Naive thymus-derived CD4-positive, alpha-beta T cell (primary cell): ENCODE results near the gene CDK14. TPM values are rescaled to one million over a fixed set of nuclear protein-coding genes. Genes with fewer than 3 reads are reported as not detected.

Source experiments
- ATAC-seq: fragments of 150-1000 bp; cut with Tn5 transposase; 2 replicates; pipeline ENCODE4 v1.10.0; 2021; ENCODE audit warnings: mild to moderate bottlenecking, moderate library complexity
- CTCF ChIA-PET: fragments of 350-600 bp; sonication (Branson Sonifier 250); formaldehyde crosslinking; loops from one replicate; lab custom pipeline; 2021; ENCODE audit warnings: antibody characterized with exemption; lab: Charles Lee
- POLR2A ChIA-PET: fragments of 350-600 bp; sonication (Branson Sonifier 250); formaldehyde crosslinking; loops from one replicate; lab custom pipeline; 2021; ENCODE audit warnings: antibody characterized with exemption, inconsistent platforms; lab: Charles Lee
- DNase-seq, 9 donors: peaks; one replicate each; pipeline versions ENCODE4 v3.0.0 to v3.0.0-alpha.2; 2020 to 2022; ENCODE audit warnings: mixed read lengths in 1 of 9
- H3K27ac ChIP-seq: one replicate; pipeline ENCODE4 v1.7.0; 2013; ENCODE audit warnings: mild to moderate bottlenecking, low read depth, low read length, moderate library complexity
- H3K27me3 ChIP-seq, 2 donors: one replicate each; pipeline ENCODE4 v1.7.0; 2013; ENCODE audit warnings: low read length in 2 of 2, mild to moderate bottlenecking in 2 of 2, moderate library complexity in 2 of 2; ENCODE audit not compliant: control insufficient read depth in 2 of 2, insufficient read depth in 2 of 2
- H3K36me3 ChIP-seq, 3 experiments: 1 replicate in 2 of 3; 2 replicates in 1 of 3; pipeline ENCODE4 v1.7.0; 2013; ENCODE audit warnings: low read length in 3 of 3, mild to moderate bottlenecking in 3 of 3, moderate library complexity in 1 of 3; ENCODE audit not compliant: insufficient read depth in 3 of 3, control insufficient read depth in 2 of 3
- H3K4me1 ChIP-seq, 2 donors: one replicate each; pipeline ENCODE4 v1.7.0; 2013; ENCODE audit warnings: low read length in 2 of 2, mild to moderate bottlenecking in 2 of 2, moderate library complexity in 1 of 2; ENCODE audit not compliant: control insufficient read depth in 2 of 2, insufficient read depth in 2 of 2
- H3K4me3 ChIP-seq: 2 replicates; pipeline ENCODE4 v1.7.0; 2013; ENCODE audit warnings: mild to moderate bottlenecking, low read length
- H3K9me3 ChIP-seq, 3 experiments: 1 replicate in 2 of 3; 2 replicates in 1 of 3; pipeline ENCODE4 v1.7.0; 2013; ENCODE audit warnings: low read length in 3 of 3; ENCODE audit not compliant: control insufficient read depth in 2 of 3
- H3K27ac Mint-ChIP-seq, 9 donors: one replicate each; pipeline ENCODE4 v1.8.0; 2020 to 2022; ENCODE audit warnings: mixed read lengths in 9 of 9, mild to moderate bottlenecking in 8 of 9, moderate library complexity in 5 of 9, inconsistent platforms in 2 of 9
- H3K27me3 Mint-ChIP-seq, 5 donors: one replicate each; pipeline ENCODE4 v1.8.0; 2021 to 2022; ENCODE audit warnings: mixed read lengths in 5 of 5, mild to moderate bottlenecking in 1 of 5
- H3K36me3 Mint-ChIP-seq, 5 donors: one replicate each; pipeline ENCODE4 v1.8.0; 2020 to 2022; ENCODE audit warnings: mixed read lengths in 5 of 5, mild to moderate bottlenecking in 3 of 5, inconsistent platforms in 1 of 5
- H3K4me1 Mint-ChIP-seq, 7 donors: one replicate each; pipeline ENCODE4 v1.8.0; 2020 to 2022; ENCODE audit warnings: mixed read lengths in 7 of 7, mild to moderate bottlenecking in 3 of 7, inconsistent platforms in 1 of 7
- H3K4me3 Mint-ChIP-seq, 10 donors: one replicate each; pipeline ENCODE4 v1.8.0; 2020 to 2022; ENCODE audit warnings: mild to moderate bottlenecking in 10 of 10, mixed read lengths in 10 of 10, moderate library complexity in 6 of 10, inconsistent platforms in 2 of 10
- H3K9me3 Mint-ChIP-seq, 11 donors: one replicate each; pipeline ENCODE4 v1.8.0; 2020 to 2022; ENCODE audit warnings: mixed read lengths in 11 of 11, mild to moderate bottlenecking in 4 of 11, inconsistent platforms in 1 of 11, moderate library complexity in 1 of 11
- intact Hi-C, 2 donors: fragments of 100-400 bp; cut with micrococcal nuclease; formaldehyde crosslinking; loops; one replicate each; pipeline ENCODE4 v1.15.1; 2023
- polyA plus RNA-seq, 2 donors: library from polyadenylated mRNA; unstranded; fragments of 300-500 nt; fragmentation: Illumina TruSeq; gene quantifications; one replicate each; pipeline ENCODE4 v1.2.3, GENCODE V29; 2021
- total RNA-seq, 6 experiments: library from RNA in 5 of 6; stranded (reverse) in 5 of 6; gene quantifications; 1 replicate in 5 of 6; 2 replicates in 1 of 6; pipeline ENCODE4 v1.2.3 and lab custom pipeline; 2021 to 2026

CDK14 gene
- total RNA-seq (1 to 10 TPM in 3 of 5 experiments, under 1 TPM in 2; 0.05 to 9.9 (median 1.0) TPM), polyA plus RNA-seq (under 1 TPM in 1 of 2 donors, not detected in 1; 0.43 TPM), total RNA-seq (lab: John Stamatoyannopoulos, UW) (not detected)

GRCh38 chr7:90595801-90596670, at the start of gene CDK14:
TSS of gene CDK14 (plus strand) at chr7:90596321. CDS start at chr7:90596628, 307 bp downstream.
- CTCF ChIA-PET, result interaction anchor here (0.7 kb wide), 1 partner anchor 13 kb away, joined by 3 read pairs; no protein-coding TSS in a partner anchor
- peak; percentile 82 for ATAC-seq
- Mint-ChIP-seq H3K27ac (peak within 1 kb of the TSS in 1 of 9 donors; percentile 7), H3K4me3 (peak within 1 kb of the TSS; percentile 67 to 85 (median 79)), H3K36me3 (no peaks in the 10 kb centered on the region), H3K4me1 (peaks cover 4 to 25% (median 18%) of the 10 kb centered on the region in 7 donors), H3K27me3 (peaks cover 34 to 69% (median 56%) of the 10 kb centered on the region in 5 donors), H3K9me3 (peaks cover 0 to 3% (median 0%) of the 10 kb centered on the region in 11 donors)
- H3K4me3 ChIP-seq, result no peak within 1 kb of the TSS
- POLR2A ChIA-PET, result no interaction called here
- H3K27me3 ChIP-seq, result peaks cover 0 to 12% of the 10 kb centered on the region in 2 donors
- H3K9me3 ChIP-seq, result no peaks in the 10 kb centered on the region
- no peaks in the 10 kb centered on the region for H3K36me3 ChIP-seq
- no peak within 1 kb of the TSS for H3K27ac ChIP-seq
- H3K4me1 ChIP-seq, result peaks cover 0 to 8% of the 10 kb centered on the region in 2 donors
- intact Hi-C loops, result loop anchor here in 1 of 2 donors (1.0 kb wide), 1 partner anchor 141 kb away; no protein-coding TSS in a partner anchor
- DNase-seq, result peak in 3 of 9 donors; percentile 8 to 69 (median 40)

DNA sequence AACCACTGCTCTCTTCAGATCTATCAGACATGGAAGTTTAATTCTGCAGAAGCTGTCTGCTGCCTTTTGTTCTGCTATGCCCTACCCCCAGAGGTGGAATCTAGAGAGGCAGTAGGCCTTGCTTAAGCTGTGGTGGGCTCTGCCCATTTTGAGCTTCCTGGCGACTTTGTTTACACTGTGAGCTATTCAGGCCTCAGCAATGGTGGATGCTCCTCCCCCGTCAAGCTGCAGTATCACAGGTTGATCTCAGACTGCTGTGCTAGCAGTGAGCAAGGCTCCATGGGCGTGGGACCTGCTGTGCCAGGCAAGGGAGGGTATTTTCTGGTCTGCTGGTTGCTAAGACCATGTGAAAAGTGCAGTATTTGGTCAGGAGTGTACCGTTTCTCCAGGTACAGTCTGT, 45.1 kb upstream of the CDK14 start:
- Histone ChIP-seq H3K9me3 (no peaks in the 10 kb centered on the region), H3K27me3 (no peaks in the 10 kb centered on the region), H3K4me1 (no peaks in the 10 kb centered on the region), H3K36me3 (no peaks in the 10 kb centered on the region), H3K27ac (no peak overlapping the region), H3K4me3 (no peak overlapping the region)
- Mint-ChIP-seq H3K9me3 (peaks cover 0 to 8% (median 2%) of the 10 kb centered on the region in 11 donors), H3K4me3 (no peak overlapping the region), H3K36me3 (no peaks in the 10 kb centered on the region), H3K27me3 (peaks cover 0 to 34% (median 14%) of the 10 kb centered on the region in 5 donors), H3K4me1 (no peaks in the 10 kb centered on the region), H3K27ac (no peak overlapping the region)
- CTCF ChIA-PET, result no interaction called here
- intact Hi-C loops, result no loop called here
- ATAC-seq (no peak), DNase-seq (no peak)
- POLR2A ChIA-PET, result no interaction called here

- intact Hi-C loops, result no loop called here
- no peak overlapping the region for H3K27ac ChIP-seq
- ATAC-seq (no peak), DNase-seq (no peak)
- H3K4me3 ChIP-seq, result no peak overlapping the region
- peaks cover 0 to 8% (median 2%) of the 10 kb centered on the region in 11 donors for H3K9me3 Mint-ChIP-seq
- no peak overlapping the region for H3K27ac Mint-ChIP-seq
- no peaks in the 10 kb centered on the region for H3K36me3 ChIP-seq
- H3K36me3 Mint-ChIP-seq, result no peaks in the 10 kb centered on the region
- H3K27me3 Mint-ChIP-seq, result peaks cover 0 to 36% (median 17%) of the 10 kb centered on the region in 5 donors
- ChIA-PET CTCF (interaction anchor here (1.2 kb wide), 1 partner anchor 29 kb away, joined by 3 read pairs; no protein-coding TSS in a partner anchor), POLR2A (no interaction called here)
- no peak overlapping the region for H3K4me3 Mint-ChIP-seq
- H3K4me1 Mint-ChIP-seq, result no peaks in the 10 kb centered on the region
- H3K4me1 ChIP-seq, result no peaks in the 10 kb centered on the region
- no peaks in the 10 kb centered on the region for H3K27me3 ChIP-seq
- H3K9me3 ChIP-seq, result no peaks in the 10 kb centered on the region
These were observed 43.6 kb upstream of the CDK14 start for GRCh38 chr7:90552521-90552920.

GRCh38 chr7:90560730-90561129, 35.4 kb upstream of the CDK14 start:
- Mint-ChIP-seq H3K36me3 (no peaks in the 10 kb centered on the region), H3K27me3 (peaks cover 0 to 14% (median 4%) of the 10 kb centered on the region in 5 donors), H3K27ac (no peak overlapping the region), H3K9me3 (peaks cover 0 to 6% (median 0%) of the 10 kb centered on the region in 11 donors), H3K4me3 (no peak overlapping the region), H3K4me1 (no peaks in the 10 kb centered on the region)
- Histone ChIP-seq H3K4me3 (no peak overlapping the region), H3K36me3 (no peaks in the 10 kb centered on the region), H3K9me3 (no peaks in the 10 kb centered on the region), H3K27ac (no peak overlapping the region), H3K27me3 (no peaks in the 10 kb centered on the region), H3K4me1 (no peaks in the 10 kb centered on the region)
- DNase-seq, result no peak
- POLR2A ChIA-PET, result no interaction called here
- CTCF ChIA-PET, result no interaction called here
- ATAC-seq, result no peak
- intact Hi-C loops, result no loop called here

DNA sequence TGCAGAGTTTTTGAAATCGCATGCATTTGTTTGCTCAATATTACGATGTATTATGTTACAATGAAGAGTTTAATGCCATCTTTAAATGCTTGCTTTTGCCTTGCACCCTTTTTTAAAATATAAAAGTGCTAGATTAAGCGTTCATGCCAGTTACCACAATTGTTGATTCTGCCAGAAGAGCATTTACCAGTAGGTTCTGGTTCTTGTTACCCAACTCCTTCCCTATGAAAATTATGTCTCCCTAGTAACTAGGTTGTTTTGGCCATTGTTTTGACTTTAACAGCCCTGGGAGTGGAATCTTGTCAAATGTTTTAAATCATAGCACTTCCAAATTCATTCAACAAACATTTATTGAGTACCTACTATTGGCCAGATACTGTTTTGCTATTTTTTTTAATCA, 32.8 kb upstream of the CDK14 start:
- intact Hi-C loops, result no loop called here
- H3K27me3 ChIP-seq, result no peaks in the 10 kb centered on the region
- Mint-ChIP-seq H3K9me3 (peaks cover 0 to 8% (median 0%) of the 10 kb centered on the region in 11 donors), H3K27me3 (peaks cover 0 to 6% (median 0%) of the 10 kb centered on the region in 5 donors), H3K36me3 (no peaks in the 10 kb centered on the region), H3K4me3 (no peak overlapping the region), H3K27ac (no peak overlapping the region), H3K4me1 (no peaks in the 10 kb centered on the region)
- no peaks in the 10 kb centered on the region for H3K9me3 ChIP-seq
- H3K36me3 ChIP-seq, result no peaks in the 10 kb centered on the region
- no peaks in the 10 kb centered on the region for H3K4me1 ChIP-seq
- no peak overlapping the region for H3K4me3 ChIP-seq
- no peak overlapping the region for H3K27ac ChIP-seq
- ChIA-PET POLR2A (no interaction called here), CTCF (no interaction called here)
- no peak for ATAC-seq
- no peak for DNase-seq

GRCh38 chr7:90564455-90564854, 31.7 kb upstream of the CDK14 start:
- Mint-ChIP-seq H3K9me3 (peaks cover 0 to 8% (median 0%) of the 10 kb centered on the region in 11 donors), H3K4me1 (no peaks in the 10 kb centered on the region), H3K36me3 (no peaks in the 10 kb centered on the region), H3K27me3 (peaks cover 0 to 6% (median 0%) of the 10 kb centered on the region in 5 donors), H3K27ac (no peak overlapping the region), H3K4me3 (no peak overlapping the region)
- ATAC-seq (no peak), DNase-seq (no peak)
- ChIA-PET CTCF (no interaction called here), POLR2A (no interaction called here)
- Histone ChIP-seq H3K4me3 (no peak overlapping the region), H3K36me3 (no peaks in the 10 kb centered on the region), H3K27me3 (no peaks in the 10 kb centered on the region), H3K27ac (no peak overlapping the region), H3K4me1 (no peaks in the 10 kb centered on the region), H3K9me3 (no peaks in the 10 kb centered on the region)
- intact Hi-C loops, result no loop called here
